Tibial nerve (tissue), 4 donors: Measurements from ENCODE around the gene GRIK5.

Experiments used
- EP300 ChIP-seq, 2 donors: sonication (generic); formaldehyde crosslinking; IDR thresholded peaks; one replicate each; pipeline ENCODE4 v1.6.1; 2017; ENCODE audit warnings: antibody characterized with exemption in 2 of 2, mild to moderate bottlenecking in 1 of 2
- TF ChIP-seq, protein P1 (sequence below), 5 experiments: fragments of 200-600 bp in 3 of 5; fragments of 450-650 bp in 2 of 5; sonication (generic) in 3 of 5; IDR thresholded peaks; one replicate each; pipeline ENCODE4 v1.5.1; 2016 to 2019; ENCODE audit warnings: antibody characterized with exemption in 5 of 5, mild to moderate bottlenecking in 3 of 5, moderate library complexity in 2 of 5

DNA sequence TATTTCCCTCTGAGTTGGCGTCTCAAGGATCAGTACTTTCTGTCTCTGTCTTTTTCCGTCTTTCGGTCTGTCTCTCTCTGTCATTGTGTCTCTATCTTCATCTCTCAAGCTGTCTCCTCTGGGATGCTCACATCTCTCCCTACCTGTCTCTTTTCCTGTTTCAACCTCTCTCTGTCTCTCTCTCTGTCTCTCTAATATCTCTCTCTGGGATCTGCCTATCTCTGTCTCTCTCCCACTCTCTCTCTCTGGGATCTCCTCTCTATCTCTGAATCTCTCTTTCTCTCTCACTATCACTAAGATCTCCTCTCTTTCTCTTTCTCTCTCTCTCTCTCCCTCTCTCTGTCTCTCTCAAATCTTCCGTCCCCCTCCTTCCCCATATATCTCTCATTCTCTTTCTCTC lies 80.0 kb downstream of the GRIK5 start:
- TF ChIP-seq, protein P1, sequence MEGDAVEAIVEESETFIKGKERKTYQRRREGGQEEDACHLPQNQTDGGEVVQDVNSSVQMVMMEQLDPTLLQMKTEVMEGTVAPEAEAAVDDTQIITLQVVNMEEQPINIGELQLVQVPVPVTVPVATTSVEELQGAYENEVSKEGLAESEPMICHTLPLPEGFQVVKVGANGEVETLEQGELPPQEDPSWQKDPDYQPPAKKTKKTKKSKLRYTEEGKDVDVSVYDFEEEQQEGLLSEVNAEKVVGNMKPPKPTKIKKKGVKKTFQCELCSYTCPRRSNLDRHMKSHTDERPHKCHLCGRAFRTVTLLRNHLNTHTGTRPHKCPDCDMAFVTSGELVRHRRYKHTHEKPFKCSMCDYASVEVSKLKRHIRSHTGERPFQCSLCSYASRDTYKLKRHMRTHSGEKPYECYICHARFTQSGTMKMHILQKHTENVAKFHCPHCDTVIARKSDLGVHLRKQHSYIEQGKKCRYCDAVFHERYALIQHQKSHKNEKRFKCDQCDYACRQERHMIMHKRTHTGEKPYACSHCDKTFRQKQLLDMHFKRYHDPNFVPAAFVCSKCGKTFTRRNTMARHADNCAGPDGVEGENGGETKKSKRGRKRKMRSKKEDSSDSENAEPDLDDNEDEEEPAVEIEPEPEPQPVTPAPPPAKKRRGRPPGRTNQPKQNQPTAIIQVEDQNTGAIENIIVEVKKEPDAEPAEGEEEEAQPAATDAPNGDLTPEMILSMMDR (IDR thresholded peaks at IDR 0.05): no peak
- TF ChIP-seq EP300 (IDR thresholded peaks at IDR 0.05): no peak
